GM12878 (cell line): ENCODE data around the gene SLC35F6. TPM values are rescaled to one million over a fixed set of nuclear protein-coding genes. Genes with fewer than 3 reads are reported as not detected.

Experiments
- ATAC-seq: fragments of 200-7000 bp; cut with Tn5 transposase; 3 replicates; pipeline ENCODE4 v1.9.1; 2020; ENCODE audit warnings: mild to moderate bottlenecking, moderate library complexity
- BruUV-seq: library from RNA; stranded (reverse); fragments of 400-500 nt; replicated peaks from 2 replicates; lab custom pipeline; 2021; lab: Mats Ljungman, UMichigan
- CTCF ChIA-PET: fragments of 300-600 bp; sonication (Branson Sonifier 250); formaldehyde crosslinking; extraction: SDS; loops from one replicate; lab custom pipeline; 2021; ENCODE audit warnings: inconsistent platforms; lab: Yijun Ruan, JAX
- POLR2A ChIA-PET: fragments of 350-600 bp; formaldehyde crosslinking; extraction: SDS; loops from one replicate; lab custom pipeline; 2021; ENCODE audit warnings: inconsistent platforms; lab: Charles Lee
- RAD21 ChIA-PET: fragments of 300-600 bp; sonication (Branson Sonifier 250); formaldehyde crosslinking; loops from one replicate; lab custom pipeline; 2023; ENCODE audit warnings: antibody characterized with exemption; ENCODE audit not compliant: unreplicated experiment; lab: Charles Lee
- SMC1A ChIA-PET: fragments of 300-600 bp; sonication (Branson Sonifier 250); formaldehyde crosslinking; loops from one replicate; lab custom pipeline; 2023; ENCODE audit not compliant: unreplicated experiment, uncharacterized antibody; lab: Charles Lee
- DNase-seq: peaks from one replicate; pipeline ENCODE4 v3.0.0-alpha.2; 2011; ENCODE audit warnings: low read depth, low spot score
- FAIRE-seq: peaks from 3 replicates; lab custom pipeline; 2011; peaks lifted over from hg19 to GRCh38; lab: Jason Lieb, UNC
- H2AFZ ChIP-seq: 2 replicates; pipeline ENCODE4 v1.6.0; 2011; ENCODE audit warnings: low read depth, low read length, control low read depth; ENCODE audit not compliant: control insufficient read depth
- H3K27ac ChIP-seq: 2 replicates; pipeline ENCODE4 v1.5.1; 2011; ENCODE audit warnings: control low read depth; ENCODE audit not compliant: control insufficient read depth, insufficient read depth
- H3K27me3 ChIP-seq, 2 experiments: replicated peaks in 1 of 2; 2 replicates each; pipeline versions ENCODE4 v1.6.0 to v1.6.1; 2011; ENCODE audit warnings: low read length in 1 of 2; ENCODE audit not compliant: control insufficient read depth in 2 of 2, insufficient read depth in 2 of 2
- H3K36me3 ChIP-seq, 2 experiments: 2 replicates each; pipeline ENCODE4 v1.5.1; 2011; ENCODE audit warnings: low read length in 1 of 2; ENCODE audit not compliant: control insufficient read depth in 2 of 2, insufficient read depth in 2 of 2
- H3K4me1 ChIP-seq: 2 replicates; pipeline ENCODE4 v1.6.1; 2011; ENCODE audit warnings: mild to moderate bottlenecking, low read length, moderate library complexity, mixed read lengths; ENCODE audit not compliant: control insufficient read depth, insufficient read depth
- H3K4me2 ChIP-seq: 2 replicates; pipeline ENCODE4 v1.6.0; 2011; ENCODE audit warnings: control low read depth; ENCODE audit not compliant: control insufficient read depth, insufficient read depth
- H3K4me3 ChIP-seq: fragments of 200-600 bp; sonication (generic); 2 replicates; pipeline ENCODE4 v1.5.1; 2016
- H3K79me2 ChIP-seq: 2 replicates; pipeline ENCODE4 v1.6.0; 2011; ENCODE audit warnings: low read length; ENCODE audit not compliant: control insufficient read depth, insufficient read depth
- H3K9ac ChIP-seq: 2 replicates; pipeline ENCODE4 v1.8.0; 2011; ENCODE audit warnings: low read length, control low read depth, mixed read lengths; ENCODE audit not compliant: control insufficient read depth, insufficient read depth
- H3K9me3 ChIP-seq: replicated peaks from 3 replicates; pipeline ENCODE4 v1.5.1; 2011; ENCODE audit warnings: mild to moderate bottlenecking, low read length; ENCODE audit not compliant: control insufficient read depth, insufficient read depth
- H4K20me1 ChIP-seq: 2 replicates; pipeline ENCODE4 v1.6.0; 2011; ENCODE audit not compliant: control insufficient read depth, insufficient read depth
- CBFB ChIP-seq: IDR thresholded peaks from 2 replicates; pipeline ENCODE4 v1.6.1; 2016; ENCODE audit warnings: antibody characterized with exemption, low read depth
- IRF3 ChIP-seq: fragments of 450-650 bp; IDR thresholded peaks from 2 replicates; pipeline ENCODE4 v1.6.1; 2014; ENCODE audit warnings: mild to moderate bottlenecking
- PKNOX1 ChIP-seq: fragments of 450-650 bp; IDR thresholded peaks from 2 replicates; pipeline ENCODE4 v1.6.1; 2016; ENCODE audit warnings: mild to moderate bottlenecking
- REST ChIP-seq: IDR thresholded peaks from 2 replicates; pipeline ENCODE4 v1.6.1; 2012; ENCODE audit warnings: mild to moderate bottlenecking, low read depth, low read length
- ZBTB4 ChIP-seq: fragments of 450-650 bp; formaldehyde crosslinking; IDR thresholded peaks from 2 replicates; pipeline ENCODE4 v1.4.0; 2022; ENCODE audit warnings: mild to moderate bottlenecking, moderate library complexity
- WGBS: methylation state at CpG from one replicate; pipeline ENCODE4 v1.1.6; 2016; ENCODE audit warnings: low lambda C conversion rate; ENCODE audit not compliant: insufficient replicate concordance, insufficient coverage; ENCODE audit errors: missing lambda C conversion rate; 5-methylcytosine and 5-hydroxymethylcytosine counted together
- in situ Hi-C: fragments of 300-500 bp; cut with MboI; formaldehyde crosslinking; loops from 9 replicates; pipeline ENCODE4 v1.14.3; 2018; ENCODE audit warnings: mixed read lengths
- intact Hi-C: fragments of 100-400 bp; cut with micrococcal nuclease; formaldehyde crosslinking; loops from one replicate; pipeline ENCODE4 v1.14.2; 2022; ENCODE audit not compliant: unreplicated experiment
- polyA plus RNA-seq, 11 experiments: library from polyadenylated mRNA; depleted of rRNA in 4 of 11; unstranded in 6 of 11; stranded (reverse) in 5 of 11; fragments of >200 nt; fragmentation: Nextera tagmentation in 4 of 11; fragmentation: Illumina TruSeq in 1 of 11; extraction: Ambion mirVana in 4 of 11; extraction: Trizol in 1 of 11; gene quantifications; 1 replicate in 1 of 11; 2 replicates in 10 of 11; pipeline versions ENCODE4 v1.2.1 to v1.2.3, GENCODE V29; 2011 to 2016; ENCODE audit warnings: inconsistent platforms in 2 of 11, missing spikeins in 2 of 11, low read depth in 1 of 11
- total RNA-seq, 4 experiments: library from RNA; depleted of rRNA in 3 of 4; stranded (reverse); fragments of >200 nt in 3 of 4; fragmentation: Illumina TruSeq in 1 of 4; extraction: Trizol in 1 of 4; gene quantifications; 2 replicates each; pipeline versions ENCODE4 v1.2.1 to v1.2.3, GENCODE V29; 2013 to 2021

SLC35F6 gene
- total and polyA plus RNA-seq, 10 of the 15 experiments (the other 5 are each of a cell fraction or from before 2014, with no cell fraction given) = 4.0 to 10.5 (median 8.0) TPM

GRCh38 chr2:26764906-26765305 lies 822 bp downstream of the SLC35F6 start:
- no TSS peak for BruUV-seq
- TF ChIP-seq ZBTB4 (CRISPR knock-in tag) (no peak), CBFB (no peak), REST (no peak), PKNOX1 (peak; percentile 55; the same call in 1 of the 2 replicates), IRF3 (no peak)
- Histone ChIP-seq H2AFZ (no peak overlapping the region), H3K79me2 (peaks cover 41% of the 10 kb centered on the region), H3K9me3 (no peaks in the 10 kb centered on the region), H3K4me3 (peak overlapping the region; percentile 89), H3K27me3 (no peaks in the 10 kb centered on the region), H3K9ac (peak overlapping the region; percentile 76), H3K27ac (peak overlapping the region; percentile 85), H3K36me3 (no peaks in the 10 kb centered on the region; a peak in 2 of 4 replicates), H3K4me1 (peaks cover 14% of the 10 kb centered on the region; the same call in 1 of the 2 replicates), H4K20me1 (no peaks in the 10 kb centered on the region), H3K4me2 (peak overlapping the region; percentile 79)
- no peak for FAIRE-seq
- 3% methylated on average over 3 of the region's 3 CpGs for WGBS
- in situ Hi-C loops (no loop called here), intact Hi-C loops (loop anchor here (1.0 kb wide), 1 partner anchor 20 kb away; no protein-coding TSS in a partner anchor)
- ChIA-PET CTCF (interaction anchor here (0.6 kb wide), 1 partner anchor 162 kb away, joined by 3 read pairs; no protein-coding TSS in a partner anchor), POLR2A (no interaction called here), RAD21 (no interaction called here), SMC1A (interaction anchor here (3.0 kb wide), 1 partner anchor 8 kb away, joined by 7 read pairs; no protein-coding TSS in a partner anchor)
- DNase-seq = no peak
- peak; percentile 2; the same call in 2 of the 3 replicates for ATAC-seq
